Smooth muscle cell (in vitro differentiated cells): ENCODE measurements around the gene MPP1. TPM values are rescaled to one million over a fixed set of nuclear protein-coding genes. Genes with fewer than 3 reads are reported as not detected.

ENCODE experiments used
- DNase-seq: peaks from one replicate; lab custom pipeline; 2025; ENCODE audit not compliant: unreplicated experiment; lab: John Stamatoyannopoulos, UW
- H2AFZ ChIP-seq: fragments of 200-600 bp; sonication (generic); 2 replicates; pipeline ENCODE4 v1.6.0; 2016; ENCODE audit warnings: antibody characterized with exemption, low read depth, mild to moderate bottlenecking
- H3F3A ChIP-seq: fragments of 200-600 bp; sonication (generic); 2 replicates; pipeline ENCODE4 v1.6.0; 2017; ENCODE audit warnings: antibody characterized with exemption, low read depth
- H3K27ac ChIP-seq: fragments of 200-600 bp; sonication (generic); 2 replicates; pipeline ENCODE4 v1.5.1; 2016; ENCODE audit warnings: low read depth, mild to moderate bottlenecking
- H3K27me3 ChIP-seq: fragments of 200-600 bp; sonication (generic); 2 replicates; pipeline ENCODE4 v1.6.1; 2016; ENCODE audit warnings: low read depth, mild to moderate bottlenecking
- H3K36me3 ChIP-seq: fragments of 200-600 bp; sonication (generic); 2 replicates; pipeline ENCODE4 v1.5.1; 2016; ENCODE audit warnings: low read depth
- H3K4me1 ChIP-seq: fragments of 200-600 bp; sonication (generic); 2 replicates; pipeline ENCODE4 v1.5.1; 2016; ENCODE audit warnings: low read depth
- H3K4me2 ChIP-seq: fragments of 200-600 bp; sonication (generic); 2 replicates; pipeline ENCODE4 v1.6.0; 2016; ENCODE audit warnings: mild to moderate bottlenecking
- H3K4me3 ChIP-seq: fragments of 200-600 bp; sonication (generic); 2 replicates; pipeline ENCODE4 v1.5.1; 2016; ENCODE audit warnings: mild to moderate bottlenecking
- H3K79me2 ChIP-seq: fragments of 200-600 bp; sonication (generic); 2 replicates; pipeline ENCODE4 v1.6.0; 2016; ENCODE audit warnings: low read depth, mild to moderate bottlenecking
- H3K9ac ChIP-seq: fragments of 200-600 bp; sonication (generic); 2 replicates; pipeline ENCODE4 v1.6.0; 2016; ENCODE audit warnings: low read depth
- H3K9me3 ChIP-seq: fragments of 200-600 bp; sonication (generic); replicated peaks from 2 replicates; pipeline ENCODE4 v1.5.1; 2016; ENCODE audit warnings: low read depth
- H4K20me1 ChIP-seq: fragments of 200-600 bp; sonication (generic); 2 replicates; pipeline ENCODE4 v1.6.0; 2016; ENCODE audit warnings: low read depth
- CTCF ChIP-seq: fragments of 200-600 bp; sonication (generic); IDR thresholded peaks from 2 replicates; pipeline ENCODE4 v1.5.1; 2017; ENCODE audit warnings: borderline replicate concordance, mild to moderate bottlenecking, antibody characterized with exemption; ENCODE audit not compliant: insufficient read depth, poor library complexity, severe bottlenecking
- WGBS: methylation state at CpG from one replicate; pipeline ENCODE4 v1.1.7; 2016; ENCODE audit warnings: low lambda C conversion rate; 5-methylcytosine and 5-hydroxymethylcytosine counted together
- polyA plus RNA-seq: library from polyadenylated mRNA; unstranded; fragments of >200 nt; fragmentation: Nextera tagmentation; extraction: Ambion mirVana; gene quantifications from 2 replicates; pipeline ENCODE4 v1.2.1, GENCODE V29; 2016
- total RNA-seq: library from RNA; depleted of rRNA; stranded (reverse); fragments of >200 nt; gene quantifications from 2 replicates; pipeline ENCODE4 v1.2.3, GENCODE V29; 2014

The MPP1 gene
- total and polyA plus RNA-seq, 2 experiments from 2014 or later = 15.1 to 17.5 TPM

- no peaks in the 10 kb centered on the region for H3K79me2 ChIP-seq
- H3K9ac ChIP-seq = no peak overlapping the region
- no peaks in the 10 kb centered on the region for H3K9me3 ChIP-seq
- H3K27ac ChIP-seq = no peak overlapping the region
- no peak overlapping the region for H3K4me3 ChIP-seq
- no peaks in the 10 kb centered on the region for H3F3A ChIP-seq
- whole genome bisulfite sequencing = 81% methylated on average over 5 of the region's 5 CpGs
- H3K27me3 ChIP-seq = no peaks in the 10 kb centered on the region
- peaks cover 5% of the 10 kb centered on the region for H3K36me3 ChIP-seq
- no peak overlapping the region for H3K4me2 ChIP-seq
- TF ChIP-seq CTCF = no peak
- no peak for DNase-seq
- H3K4me1 ChIP-seq = no peaks in the 10 kb centered on the region
- no peak overlapping the region for H2AFZ ChIP-seq
- no peaks in the 10 kb centered on the region for H4K20me1 ChIP-seq
Measured at GRCh38 chrX:154774622-154775021, 30.7 kb downstream of the MPP1 start.

DNA sequence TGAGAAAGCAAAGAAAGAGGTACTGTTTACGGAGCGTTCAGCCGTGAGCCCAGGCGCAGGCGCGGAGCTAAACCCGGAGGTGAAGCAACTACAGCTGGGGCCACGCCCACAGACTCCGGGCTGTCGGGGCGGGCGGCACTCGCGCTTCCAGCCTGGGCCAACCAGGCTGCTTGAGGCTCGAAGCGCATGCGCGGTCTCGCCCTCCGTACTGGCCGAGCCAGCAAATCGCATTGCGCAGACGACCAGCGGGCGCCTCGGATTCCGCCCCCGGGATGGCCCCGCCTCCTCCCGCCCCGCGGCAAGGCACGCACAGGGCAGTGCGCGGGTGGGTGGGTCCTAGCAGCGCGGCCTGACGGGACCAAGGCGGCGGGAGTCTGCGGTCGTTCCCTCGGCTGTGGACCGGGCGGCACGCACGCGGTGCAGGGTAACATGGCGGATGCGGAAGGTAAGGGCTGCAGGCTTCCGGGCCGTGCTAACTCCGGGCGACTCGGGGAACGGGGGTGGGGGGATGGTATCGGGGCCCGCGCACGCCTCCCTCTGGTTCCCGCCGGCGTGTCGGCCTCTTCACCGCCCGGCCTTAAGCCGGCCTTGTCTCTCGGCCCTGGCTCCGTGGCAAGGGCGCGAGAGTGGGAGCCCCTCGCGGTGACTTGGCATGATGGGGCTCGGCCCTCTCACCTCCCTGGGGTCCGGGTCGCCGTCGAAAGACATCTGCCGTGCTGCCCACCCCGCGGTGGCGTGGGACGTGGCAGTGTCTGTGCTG is 42.6 kb downstream of the MPP1 start, which contains the start of gene DKC1:
TSS of gene DKC1 (plus strand) at position 328 of the 760 bp plus-strand sequence. CDS start at position 430, 102 bp downstream.
- 25% methylated on average over 66 of the region's 84 CpGs for WGBS
- peaks cover 21% of the 10 kb centered on the region for H3K79me2 ChIP-seq
- H3K9me3 ChIP-seq = no peaks in the 10 kb centered on the region
- H3K4me2 ChIP-seq = peak within 1 kb of the TSS; percentile 84
- peaks cover 11% of the 10 kb centered on the region for H4K20me1 ChIP-seq
- H3K36me3 ChIP-seq = no peaks in the 10 kb centered on the region
- peak within 1 kb of the TSS; percentile 63 for H3K4me3 ChIP-seq
- H3K9ac ChIP-seq = peak within 1 kb of the TSS; percentile 74
- H2AFZ ChIP-seq = peak within 1 kb of the TSS; percentile 90
- H3K4me1 ChIP-seq = no peaks in the 10 kb centered on the region
- peak; percentile 69 for DNase-seq
- H3K27me3 ChIP-seq = no peaks in the 10 kb centered on the region
- TF ChIP-seq CTCF = no peak
- H3F3A ChIP-seq = no peaks in the 10 kb centered on the region
- H3K27ac ChIP-seq = peak within 1 kb of the TSS; percentile 78

- Histone ChIP-seq H3K9ac (peak overlapping the region; percentile 27), H3K27me3 (no peaks in the 10 kb centered on the region), H3K4me1 (no peaks in the 10 kb centered on the region), H4K20me1 (peaks cover 11% of the 10 kb centered on the region), H3K9me3 (no peaks in the 10 kb centered on the region), H3K36me3 (no peaks in the 10 kb centered on the region), H3K79me2 (peaks cover 21% of the 10 kb centered on the region), H3K4me3 (peak overlapping the region; percentile 63), H3F3A (no peaks in the 10 kb centered on the region), H2AFZ (peak overlapping the region; percentile 90), H3K27ac (peak overlapping the region; percentile 54), H3K4me2 (peak overlapping the region; percentile 78)
- no peak for DNase-seq
- 62% methylated on average over 11 of the region's 11 CpGs for WGBS
- no peak for TF ChIP-seq CTCF
Measured at GRCh38 chrX:154761977-154762536, 43.2 kb downstream of the MPP1 start.
